Adrenal gland (tissue), 12 donors: Measurements from ENCODE around the gene PPP2R1B. TPM values are rescaled to one million over a fixed set of nuclear protein-coding genes. Genes with fewer than 3 reads are reported as not detected.
A peak's percentile ranks its signal among the peaks of the same experiment; 100 is the strongest.

Experiments used
- DNase-seq, 7 donors: peaks; one replicate each; pipeline ENCODE4 v3.0.0-alpha.2; 2019 to 2020
- H3K27ac ChIP-seq, 5 donors: fragments of 200-600 bp; sonication (generic) in 4 of 5; 1 replicate in 3 of 5; 2 replicates in 2 of 5; pipeline versions ENCODE4 v1.5.1 to v1.8.0; 2016 to 2020; ENCODE audit warnings: mild to moderate bottlenecking in 1 of 5
- H3K27me3 ChIP-seq: fragments of 200-600 bp; 2 replicates; pipeline ENCODE4 v1.8.0; 2021
- H3K36me3 ChIP-seq, 2 donors: fragments of 200-600 bp; replicated peaks in 1 of 2; 1 replicate in 1 of 2; 2 replicates in 1 of 2; pipeline versions ENCODE4 v1.5.1 to v1.8.0; 2018 to 2022
- H3K4me1 ChIP-seq, 2 donors: fragments of 200-600 bp; replicated peaks in 1 of 2; 1 replicate in 1 of 2; 2 replicates in 1 of 2; pipeline versions ENCODE4 v1.5.1 to v1.8.0; 2018 to 2021
- H3K4me3 ChIP-seq, 4 donors: fragments of 200-600 bp; sonication (generic) in 3 of 4; one replicate each; pipeline ENCODE4 v1.5.1; 2016 to 2018
- H3K9me3 ChIP-seq, 3 donors: fragments of 200-600 bp; sonication (generic) in 1 of 3; replicated peaks in 1 of 3; 1 replicate in 2 of 3; 2 replicates in 1 of 3; pipeline versions ENCODE4 v1.5.1 to v1.8.0; 2016 to 2021
- POLR2A ChIP-seq, 2 donors: fragments of 450-650 bp; IDR thresholded peaks; one replicate each; pipeline ENCODE4 v1.6.1; 2017; ENCODE audit warnings: antibody characterized with exemption in 2 of 2, mild to moderate bottlenecking in 2 of 2, moderate library complexity in 1 of 2
- whole genome bisulfite sequencing, 4 donors: extraction: QIAGEN DNeasy Blood & Tissue Kit in 2 of 4; methylation state at CpG; one replicate each; pipeline versions ENCODE4 v1.1.5 to v1.1.7; 2013 to 2017; 5-methylcytosine and 5-hydroxymethylcytosine counted together
- intact Hi-C, 2 donors: fragments of 100-400 bp; cut with DNase I; formaldehyde crosslinking; loops; one replicate each; pipeline versions ENCODE4 v1.14.1 to v1.15.0; 2022 to 2023
- polyA plus RNA-seq, 3 donors: library from polyadenylated mRNA; stranded (reverse); fragments of 200-250 nt in 2 of 3; fragments of 350-450 nt in 1 of 3; fragmentation: Illumina TruSeq in 1 of 3; extraction: RNeasy Lipid Tissue Mini Kit (QIAGEN cat#74804) in 1 of 3; gene quantifications; one replicate each; pipeline ENCODE4 v1.2.3, GENCODE V29; 2013 to 2014
- total RNA-seq, 9 donors: library from RNA; depleted of rRNA in 4 of 9; stranded (reverse); fragments of >200 nt in 4 of 9; fragments of 120-200 nt in 1 of 9; fragmentation: NEBNext Ultra II Directional in 1 of 9; extraction: Animal tissue kit (Norgen Biotek cat#: 25700) in 1 of 9; gene quantifications; one replicate each; pipeline versions ENCODE4 v1.1.0 to v1.2.4, GENCODE V29; 2013 to 2023
- TF ChIP-seq, protein P1 (sequence below), 6 experiments: fragments of 450-650 bp in 4 of 6; fragments of 200-600 bp in 2 of 6; sonication (generic) in 1 of 6; IDR thresholded peaks; 1 replicate in 5 of 6; 2 replicates in 1 of 6; pipeline versions ENCODE4 v1.5.1 to v1.8.0; 2016 to 2021; ENCODE audit warnings: antibody characterized with exemption in 6 of 6, mild to moderate bottlenecking in 2 of 6, moderate library complexity in 1 of 6
- donor health status: healthy with polysubstance abuse.
- donor health status: Bipolar disorder and iron deficiency.
- donor health status: DM: yes; HTN: yes; CAD: no.
- donor health status: DM: no; HTN: no; CAD: no.
- donor health status: DM: no; HTN: no; CAD: no.
- donor health status: DM: yes; HTN: yes; CAD: no.

Gene PPP2R1B
- total and polyA plus RNA-seq, 12 donors: 10.3 to 58.1 (median 32.2) TPM

DNA sequence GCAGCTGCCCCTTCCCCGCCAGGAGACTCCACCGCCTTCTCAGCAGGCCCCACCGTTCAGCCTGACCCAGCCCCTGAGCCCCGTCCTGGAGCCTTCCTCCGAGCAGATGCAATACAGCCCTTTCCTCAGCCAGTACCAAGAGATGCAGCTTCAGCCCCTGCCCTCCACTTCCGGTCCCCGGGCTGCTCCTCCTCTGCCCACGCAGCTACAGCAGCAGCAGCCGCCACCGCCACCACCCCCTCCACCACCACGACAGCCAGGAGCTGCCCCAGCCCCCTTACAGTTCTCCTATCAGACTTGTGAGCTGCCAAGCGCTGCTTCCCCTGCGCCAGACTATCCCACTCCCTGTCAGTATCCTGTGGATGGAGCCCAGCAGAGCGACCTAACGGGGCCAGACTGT lies 42.6 kb downstream of the PPP2R1B start:
- intact Hi-C loops: no loop called here
- Histone ChIP-seq H3K4me1 (peaks cover 0 to 4% of the 10 kb centered on the region in 2 donors), H3K4me3 (no peak overlapping the region), H3K27ac (peak overlapping the region in 1 of 5 donors; percentile 1), H3K9me3 (no peaks in the 10 kb centered on the region), H3K27me3 (no peaks in the 10 kb centered on the region), H3K36me3 (peaks cover 0 to 72% of the 10 kb centered on the region in 2 donors)
- no peak for DNase-seq
- 84 to 92% (median 88%) methylated on average over 7 to 15 of the region's 15 CpGs for WGBS, 4 donors
- TF ChIP-seq, protein P1, sequence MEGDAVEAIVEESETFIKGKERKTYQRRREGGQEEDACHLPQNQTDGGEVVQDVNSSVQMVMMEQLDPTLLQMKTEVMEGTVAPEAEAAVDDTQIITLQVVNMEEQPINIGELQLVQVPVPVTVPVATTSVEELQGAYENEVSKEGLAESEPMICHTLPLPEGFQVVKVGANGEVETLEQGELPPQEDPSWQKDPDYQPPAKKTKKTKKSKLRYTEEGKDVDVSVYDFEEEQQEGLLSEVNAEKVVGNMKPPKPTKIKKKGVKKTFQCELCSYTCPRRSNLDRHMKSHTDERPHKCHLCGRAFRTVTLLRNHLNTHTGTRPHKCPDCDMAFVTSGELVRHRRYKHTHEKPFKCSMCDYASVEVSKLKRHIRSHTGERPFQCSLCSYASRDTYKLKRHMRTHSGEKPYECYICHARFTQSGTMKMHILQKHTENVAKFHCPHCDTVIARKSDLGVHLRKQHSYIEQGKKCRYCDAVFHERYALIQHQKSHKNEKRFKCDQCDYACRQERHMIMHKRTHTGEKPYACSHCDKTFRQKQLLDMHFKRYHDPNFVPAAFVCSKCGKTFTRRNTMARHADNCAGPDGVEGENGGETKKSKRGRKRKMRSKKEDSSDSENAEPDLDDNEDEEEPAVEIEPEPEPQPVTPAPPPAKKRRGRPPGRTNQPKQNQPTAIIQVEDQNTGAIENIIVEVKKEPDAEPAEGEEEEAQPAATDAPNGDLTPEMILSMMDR (IDR thresholded peaks at IDR 0.05): no peak
- TF ChIP-seq POLR2A (IDR thresholded peaks at IDR 0.05): no peak

DNA sequence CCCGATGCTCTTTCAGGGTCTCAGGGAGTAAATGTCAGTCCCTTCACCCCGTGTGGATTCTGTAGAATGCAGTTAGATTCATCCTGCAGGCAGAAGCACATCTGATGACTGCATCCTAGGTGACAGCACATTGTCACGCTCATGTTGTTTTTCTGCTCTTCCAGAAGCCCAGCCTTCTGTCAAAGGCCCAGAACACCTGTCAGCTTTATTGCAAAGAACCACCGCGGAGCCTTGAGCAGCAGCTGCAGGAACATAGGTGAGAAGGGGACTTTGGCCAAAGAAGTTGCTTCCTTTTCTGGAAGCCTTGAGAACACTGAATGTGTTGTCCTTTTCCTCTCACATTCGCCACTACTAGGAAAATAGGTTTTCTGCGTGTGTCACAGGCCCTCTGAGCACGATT lies 43.7 kb downstream of the PPP2R1B start:
- peaks cover 0 to 63% of the 10 kb centered on the region in 2 donors for H3K36me3 ChIP-seq
- H3K4me1 ChIP-seq: peaks cover 0 to 11% of the 10 kb centered on the region in 2 donors
- DNase-seq: no peak
- no peaks in the 10 kb centered on the region for H3K27me3 ChIP-seq
- no peak overlapping the region for H3K27ac ChIP-seq
- 89 to 93% (median 92%) methylated on average over 7 to 8 of the region's 8 CpGs for WGBS, 4 donors
- H3K4me3 ChIP-seq: no peak overlapping the region
- TF ChIP-seq POLR2A (IDR thresholded peaks at IDR 0.05): no peak
- TF ChIP-seq, protein P1 (IDR thresholded peaks at IDR 0.05): no peak
- no peaks in the 10 kb centered on the region for H3K9me3 ChIP-seq
- intact Hi-C loops: no loop called here

DNA sequence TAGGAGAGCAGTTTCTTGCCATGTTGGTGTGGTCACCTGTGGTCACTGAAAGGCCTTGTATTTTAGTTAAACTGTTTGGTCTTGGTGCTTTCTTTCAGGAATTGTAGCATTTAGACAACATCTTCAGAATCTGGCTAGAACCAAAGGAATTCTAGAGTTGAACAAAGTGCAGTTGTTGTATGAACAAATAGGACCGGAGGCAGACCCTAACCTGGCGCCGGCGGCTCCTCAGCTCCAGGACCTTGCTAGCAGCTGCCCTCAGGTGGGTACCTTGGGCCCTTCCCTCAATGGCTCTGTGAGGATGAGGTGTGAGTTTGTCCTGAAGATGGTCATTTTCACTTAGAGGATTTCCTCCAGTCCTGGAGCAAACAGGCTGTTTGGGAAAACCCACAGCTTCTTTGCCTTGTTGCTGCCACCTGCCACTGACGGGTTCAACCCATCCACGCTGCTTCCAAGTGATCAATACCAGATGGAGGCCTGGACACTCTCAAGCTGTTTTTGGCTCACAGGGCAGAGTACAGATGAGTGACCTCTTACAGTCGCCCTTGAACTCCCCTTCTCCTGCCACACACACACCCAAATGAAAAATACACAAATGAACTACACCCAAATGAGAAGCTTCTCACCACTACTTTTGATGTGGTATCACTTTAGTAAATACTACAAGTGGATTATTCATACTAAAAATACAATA lies 45.2 kb downstream of the PPP2R1B start:
- WGBS, 4 donors: 81 to 94% (median 85%) methylated on average over 6 to 7 of the region's 7 CpGs
- Histone ChIP-seq H3K4me3 (no peak overlapping the region), H3K27ac (peak overlapping the region in 1 of 5 donors; percentile 10), H3K4me1 (peaks cover 0 to 11% of the 10 kb centered on the region in 2 donors), H3K9me3 (no peaks in the 10 kb centered on the region), H3K36me3 (peaks cover 0 to 54% of the 10 kb centered on the region in 2 donors), H3K27me3 (no peaks in the 10 kb centered on the region)
- TF ChIP-seq POLR2A (IDR thresholded peaks at IDR 0.05): no peak
- TF ChIP-seq, protein P1 (IDR thresholded peaks at IDR 0.05): no peak
- DNase-seq: no peak
- intact Hi-C loops: no loop called here

DNA sequence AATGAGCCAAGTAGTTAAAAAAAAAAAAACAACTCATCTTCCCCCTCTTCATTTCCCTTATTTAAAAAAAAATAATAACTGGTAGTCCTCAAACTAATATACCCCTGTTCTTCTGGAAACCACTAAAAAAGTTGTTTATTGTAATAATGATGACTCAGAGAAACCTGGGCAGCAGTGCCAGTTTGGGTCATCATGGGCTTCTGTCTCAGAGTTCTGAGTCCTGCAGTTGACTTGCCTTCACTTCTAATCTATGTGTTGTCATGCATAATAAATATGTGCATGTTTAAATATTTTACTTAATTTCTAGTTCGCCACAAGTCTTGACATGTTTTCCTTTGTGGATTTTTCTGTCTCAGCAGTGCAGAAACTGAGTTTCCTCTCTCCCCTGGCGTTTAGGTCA lies 46.8 kb downstream of the PPP2R1B start:
- 91 to 95% (median 94%) methylated on average over 2 of the region's 2 CpGs for WGBS, 4 donors
- H3K27ac ChIP-seq: peak overlapping the region in 1 of 5 donors; percentile 58
- no peak overlapping the region for H3K4me3 ChIP-seq
- no peak for DNase-seq
- peaks cover 0 to 58% of the 10 kb centered on the region in 2 donors for H3K36me3 ChIP-seq
- TF ChIP-seq, protein P1 (IDR thresholded peaks at IDR 0.05): no peak
- no peak for TF ChIP-seq POLR2A (IDR thresholded peaks at IDR 0.05)
- H3K9me3 ChIP-seq: no peaks in the 10 kb centered on the region
- peaks cover 0 to 11% of the 10 kb centered on the region in 2 donors for H3K4me1 ChIP-seq
- H3K27me3 ChIP-seq: no peaks in the 10 kb centered on the region
- intact Hi-C loops: no loop called here
